Mesodermal cell (in vitro differentiated cells): Measurements from ENCODE around the gene CTIF.

Source experiments
- H3K27ac ChIP-seq: 2 replicates; pipeline ENCODE4 v1.7.0; 2013; ENCODE audit warnings: mild to moderate bottlenecking, low read depth, low read length, moderate library complexity; ENCODE audit not compliant: severe bottlenecking
- H3K36me3 ChIP-seq: 2 replicates; pipeline ENCODE4 v1.7.1; 2013; ENCODE audit warnings: mild to moderate bottlenecking, low read length, moderate library complexity; ENCODE audit not compliant: control insufficient read depth, insufficient read depth
- H3K4me1 ChIP-seq: one replicate; pipeline ENCODE4 v1.7.1; 2013; ENCODE audit warnings: mild to moderate bottlenecking, low read length; ENCODE audit not compliant: insufficient read depth, control insufficient read depth, poor library complexity, severe bottlenecking
- H3K4me3 ChIP-seq: 2 replicates; pipeline ENCODE4 v1.7.0; 2013; ENCODE audit warnings: low read length, control low read depth, mild to moderate bottlenecking; ENCODE audit not compliant: insufficient read depth, poor library complexity, severe bottlenecking; ENCODE audit errors: extremely low read depth
- H3K9me3 ChIP-seq: 2 replicates; pipeline ENCODE4 v1.7.1; 2013; ENCODE audit warnings: mild to moderate bottlenecking, low read length, moderate library complexity; ENCODE audit not compliant: control insufficient read depth
- WGBS, 2 experiments: methylation state at CpG; one replicate each; pipeline ENCODE4 v1.1.5; 2013; ENCODE audit warnings: missing lambda C conversion rate in 2 of 2; ENCODE audit not compliant: insufficient coverage in 2 of 2; 5-methylcytosine and 5-hydroxymethylcytosine counted together

The CTIF gene

GRCh38 chr18:48699761-48700160, 160.9 kb downstream of the CTIF start:
- Histone ChIP-seq H3K4me3 (no peak overlapping the region), H3K27ac (no peak overlapping the region), H3K36me3 (peaks cover 13% of the 10 kb centered on the region), H3K4me1 (no peaks in the 10 kb centered on the region), H3K9me3 (no peaks in the 10 kb centered on the region)
- 76 to 86% methylated on average over 4 to 5 of the region's 7 CpGs for WGBS, 2 experiments

GRCh38 chr18:48700446-48700845, 161.6 kb downstream of the CTIF start:
- Histone ChIP-seq H3K27ac (no peak overlapping the region), H3K4me3 (no peak overlapping the region), H3K4me1 (no peaks in the 10 kb centered on the region), H3K36me3 (peaks cover 17% of the 10 kb centered on the region), H3K9me3 (no peaks in the 10 kb centered on the region)
- 91 to 97% methylated on average over 6 to 8 of the region's 9 CpGs for WGBS, 2 experiments

GRCh38 chr18:48702346-48703027, 163.7 kb downstream of the CTIF start:
- H3K9me3 ChIP-seq, result no peaks in the 10 kb centered on the region
- WGBS, 2 experiments, result 96% methylated on average over 3 to 6 of the region's 9 CpGs
- H3K4me3 ChIP-seq, result no peak overlapping the region
- peaks cover 7% of the 10 kb centered on the region for H3K36me3 ChIP-seq
- H3K27ac ChIP-seq, result no peak overlapping the region
- no peaks in the 10 kb centered on the region for H3K4me1 ChIP-seq

- no peak overlapping the region for H3K27ac ChIP-seq
- H3K4me3 ChIP-seq, result no peak overlapping the region
- H3K36me3 ChIP-seq, result peaks cover 7% of the 10 kb centered on the region
- 100% methylated on average over 1 of the region's 1 CpG; no CpG with 5 or more reads in 1 of the 2 experiments for WGBS, 2 experiments
- no peaks in the 10 kb centered on the region for H3K9me3 ChIP-seq
- H3K4me1 ChIP-seq, result no peaks in the 10 kb centered on the region
Observed at GRCh38 chr18:48703028-48703386, 164.2 kb downstream of the CTIF start.

- Histone ChIP-seq H3K9me3 (no peaks in the 10 kb centered on the region), H3K4me1 (no peaks in the 10 kb centered on the region), H3K36me3 (peaks cover 7% of the 10 kb centered on the region), H3K27ac (no peak overlapping the region), H3K4me3 (no peak overlapping the region)
- 63 to 100% methylated on average over 1 of the region's 4 CpGs for WGBS, 2 experiments
Observed at GRCh38 chr18:48703418-48703817, 164.6 kb downstream of the CTIF start.

GRCh38 chr18:48705043-48705442, 166.2 kb downstream of the CTIF start:
- H3K4me3 ChIP-seq, result no peak overlapping the region
- H3K4me1 ChIP-seq, result no peaks in the 10 kb centered on the region
- H3K9me3 ChIP-seq, result no peaks in the 10 kb centered on the region
- peaks cover 13% of the 10 kb centered on the region for H3K36me3 ChIP-seq
- 91 to 97% methylated on average over 7 of the region's 7 CpGs for WGBS, 2 experiments
- H3K27ac ChIP-seq, result no peak overlapping the region

GRCh38 chr18:48705531-48705930, 166.7 kb downstream of the CTIF start:
- Histone ChIP-seq H3K27ac (no peak overlapping the region), H3K4me1 (no peaks in the 10 kb centered on the region), H3K36me3 (peaks cover 13% of the 10 kb centered on the region), H3K4me3 (no peak overlapping the region), H3K9me3 (no peaks in the 10 kb centered on the region)
- 93 to 96% methylated on average over 11 of the region's 11 CpGs for WGBS, 2 experiments

GRCh38 chr18:48706731-48707130, 167.9 kb downstream of the CTIF start:
- H3K27ac ChIP-seq, result no peak overlapping the region

GRCh38 chr18:48707636-48708296, 168.9 kb downstream of the CTIF start:
- H3K9me3 ChIP-seq, result no peaks in the 10 kb centered on the region
- peaks cover 13% of the 10 kb centered on the region for H3K36me3 ChIP-seq
- H3K4me1 ChIP-seq, result peaks cover 6% of the 10 kb centered on the region
- no peak overlapping the region for H3K27ac ChIP-seq
- WGBS, 2 experiments, result 87 to 96% methylated on average over 5 to 7 of the region's 7 CpGs
- H3K4me3 ChIP-seq, result no peak overlapping the region

More at GRCh38 chr18:48706731-48707130, 167.9 kb downstream of the CTIF start:
- H3K4me1 ChIP-seq, result no peaks in the 10 kb centered on the region
- no peak overlapping the region for H3K4me3 ChIP-seq
- WGBS, 2 experiments, result 97% methylated on average over 5 of the region's 5 CpGs; no CpG with 5 or more reads in 1 of the 2 experiments
- no peaks in the 10 kb centered on the region for H3K9me3 ChIP-seq
- peaks cover 13% of the 10 kb centered on the region for H3K36me3 ChIP-seq

GRCh38 chr18:48708807-48709206, 170.0 kb downstream of the CTIF start:
- Histone ChIP-seq H3K4me1 (peaks cover 12% of the 10 kb centered on the region), H3K27ac (no peak overlapping the region), H3K36me3 (peaks cover 16% of the 10 kb centered on the region), H3K9me3 (no peaks in the 10 kb centered on the region), H3K4me3 (no peak overlapping the region)
- 95 to 100% methylated on average over 1 to 3 of the region's 3 CpGs for WGBS, 2 experiments
